WERI-Rb-1 (cell line): ENCODE results near the gene EML1.
"Not testable (repeated sequence)": the region's sequence is repeated elsewhere in the genome, so short reads cannot be mapped to it uniquely, and the experiment has no call there.

Source experiments
- DNase-seq: peaks from one replicate; pipeline ENCODE4 v3.0.0-alpha.2; 2020
- H3K27ac ChIP-seq: fragments of 250-450 bp; sonication (Bioruptor Pico); 2 replicates; pipeline ENCODE4 v1.5.1; 2020; ENCODE audit warnings: mild to moderate bottlenecking, moderate library complexity
- H3K27me3 ChIP-seq: fragments of 250-450 bp; sonication (Bioruptor Pico); 2 replicates; pipeline ENCODE4 v1.5.1; 2021; ENCODE audit warnings: mild to moderate bottlenecking, low read depth, moderate library complexity; ENCODE audit not compliant: insufficient read depth, severe bottlenecking
- H3K36me3 ChIP-seq: fragments of 250-450 bp; sonication (Bioruptor Pico); 2 replicates; pipeline ENCODE4 v1.5.1; 2020; ENCODE audit warnings: mild to moderate bottlenecking, moderate library complexity
- H3K4me3 ChIP-seq: 2 replicates; pipeline ENCODE4 v1.5.1; 2011; ENCODE audit warnings: low read depth, mild to moderate bottlenecking, control low read depth, low read length
- H3K9me3 ChIP-seq: fragments of 250-450 bp; sonication (Bioruptor Pico); 2 replicates; pipeline ENCODE4 v1.5.1; 2021; ENCODE audit warnings: mild to moderate bottlenecking, moderate library complexity; ENCODE audit not compliant: severe bottlenecking
- TF ChIP-seq, protein P1 (sequence below): IDR thresholded peaks from 2 replicates; pipeline ENCODE4 v1.5.1; 2011; ENCODE audit warnings: low read depth, mild to moderate bottlenecking, control low read depth, inconsistent platforms, low read length

Gene EML1

GRCh38 chr14:99944241-99944651 lies 151.0 kb downstream of the EML1 start:
- no peak overlapping the region for H3K4me3 ChIP-seq
- TF ChIP-seq, protein P1, sequence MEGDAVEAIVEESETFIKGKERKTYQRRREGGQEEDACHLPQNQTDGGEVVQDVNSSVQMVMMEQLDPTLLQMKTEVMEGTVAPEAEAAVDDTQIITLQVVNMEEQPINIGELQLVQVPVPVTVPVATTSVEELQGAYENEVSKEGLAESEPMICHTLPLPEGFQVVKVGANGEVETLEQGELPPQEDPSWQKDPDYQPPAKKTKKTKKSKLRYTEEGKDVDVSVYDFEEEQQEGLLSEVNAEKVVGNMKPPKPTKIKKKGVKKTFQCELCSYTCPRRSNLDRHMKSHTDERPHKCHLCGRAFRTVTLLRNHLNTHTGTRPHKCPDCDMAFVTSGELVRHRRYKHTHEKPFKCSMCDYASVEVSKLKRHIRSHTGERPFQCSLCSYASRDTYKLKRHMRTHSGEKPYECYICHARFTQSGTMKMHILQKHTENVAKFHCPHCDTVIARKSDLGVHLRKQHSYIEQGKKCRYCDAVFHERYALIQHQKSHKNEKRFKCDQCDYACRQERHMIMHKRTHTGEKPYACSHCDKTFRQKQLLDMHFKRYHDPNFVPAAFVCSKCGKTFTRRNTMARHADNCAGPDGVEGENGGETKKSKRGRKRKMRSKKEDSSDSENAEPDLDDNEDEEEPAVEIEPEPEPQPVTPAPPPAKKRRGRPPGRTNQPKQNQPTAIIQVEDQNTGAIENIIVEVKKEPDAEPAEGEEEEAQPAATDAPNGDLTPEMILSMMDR: no peak
- no peak for DNase-seq
- no peaks in the 10 kb centered on the region for H3K9me3 ChIP-seq
- no peaks in the 10 kb centered on the region for H3K27me3 ChIP-seq
- H3K36me3 ChIP-seq: peaks cover 25% of the 10 kb centered on the region
- H3K27ac ChIP-seq: no peak overlapping the region

GRCh38 chr14:99945732-99946651 lies 152.8 kb downstream of the EML1 start:
- TF ChIP-seq, protein P1: no peak
- peaks cover 17% of the 10 kb centered on the region for H3K36me3 ChIP-seq
- H3K9me3 ChIP-seq: no peaks in the 10 kb centered on the region
- no peak for DNase-seq
- H3K27me3 ChIP-seq: no peaks in the 10 kb centered on the region
- no peak overlapping the region for H3K27ac ChIP-seq
- H3K4me3 ChIP-seq: no peak overlapping the region

- Histone ChIP-seq H3K4me3 (no peak overlapping the region), H3K9me3 (no peaks in the 10 kb centered on the region), H3K27me3 (no peaks in the 10 kb centered on the region), H3K36me3 (peaks cover 9% of the 10 kb centered on the region), H3K27ac (no peak overlapping the region)
- TF ChIP-seq, protein P1: peak; percentile 82
- DNase-seq: peak; percentile 48
These were observed 153.7 kb downstream of the EML1 start for GRCh38 chr14:99946652-99947489.

DNA sequence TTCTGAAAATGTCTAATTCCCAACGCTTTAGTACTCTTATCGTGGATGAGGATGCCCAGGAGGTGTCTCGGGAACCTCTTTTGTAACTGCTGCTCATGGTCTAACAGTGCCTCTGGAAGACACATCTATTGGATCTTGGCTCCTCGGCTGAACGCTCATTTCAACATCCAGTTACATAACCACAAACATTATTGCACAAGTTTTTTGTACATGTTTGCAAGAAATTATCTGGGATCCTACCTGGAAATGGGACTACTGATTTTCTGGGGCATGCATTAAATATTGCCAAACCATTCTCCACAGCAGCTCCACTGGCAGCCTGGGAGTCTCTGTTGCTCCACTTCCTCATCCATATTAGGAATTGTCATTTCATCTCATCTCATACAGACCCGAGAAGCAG lies 154.5 kb downstream of the EML1 start:
- DNase-seq: no peak
- TF ChIP-seq, protein P1: no peak
- H3K27me3 ChIP-seq: no peaks in the 10 kb centered on the region
- H3K9me3 ChIP-seq: no peaks in the 10 kb centered on the region
- H3K27ac ChIP-seq: no peak overlapping the region
- no peak overlapping the region for H3K4me3 ChIP-seq
- H3K36me3 ChIP-seq: peaks cover under 1% of the 10 kb centered on the region

GRCh38 chr14:99949011-99949732 lies 156.0 kb downstream of the EML1 start:
- not testable (repeated sequence) for H3K27ac ChIP-seq, DNase-seq, H3K9me3 ChIP-seq, H3K27me3 ChIP-seq, H3K4me3 ChIP-seq, H3K36me3 ChIP-seq

- Histone ChIP-seq H3K27me3 (no peaks in the 10 kb centered on the region), H3K4me3 (no peak overlapping the region), H3K27ac (no peak overlapping the region), H3K36me3 (no peaks in the 10 kb centered on the region), H3K9me3 (no peaks in the 10 kb centered on the region)
- TF ChIP-seq, protein P1: no peak
- DNase-seq: no peak
These were observed 157.0 kb downstream of the EML1 start for GRCh38 chr14:99950181-99950580.
